Measurements from ENCODE around the gene TBCEL. TPM values are rescaled to one million over a fixed set of nuclear protein-coding genes. Genes with fewer than 3 reads are reported as not detected.

The TBCEL gene
- total RNA-seq, 1 experiment from 2014 or later: 23.2 TPM

DNA sequence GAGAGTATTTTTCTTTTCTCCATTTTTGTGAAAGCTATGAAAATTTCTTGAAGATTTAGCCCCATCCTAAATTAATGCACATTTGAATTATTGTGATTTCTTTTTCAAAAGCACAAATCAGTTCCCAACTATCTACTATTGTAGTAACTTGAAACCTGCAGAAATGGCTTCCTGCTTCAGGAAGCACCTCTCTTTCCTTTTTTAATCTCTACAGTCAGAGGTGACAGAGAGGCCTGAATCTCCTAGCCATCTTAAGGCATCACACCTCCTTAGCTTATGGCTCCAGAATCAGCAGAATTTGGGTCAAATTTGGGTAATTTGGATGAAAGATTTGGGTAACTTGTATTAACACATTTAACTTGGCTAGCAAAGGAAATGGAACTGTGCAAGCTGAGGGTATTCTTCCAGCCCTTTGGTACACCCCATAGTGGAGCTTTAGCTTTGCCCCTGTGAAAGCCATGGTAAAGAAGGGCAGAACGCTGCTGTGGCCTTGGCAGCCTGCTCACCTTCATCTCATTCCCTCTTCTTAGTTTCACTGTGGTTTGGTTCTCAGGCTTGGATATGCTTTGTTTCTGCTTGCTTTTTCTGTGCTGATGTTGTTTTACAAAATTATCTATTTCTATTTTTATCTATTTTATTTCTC, 16.2 kb downstream of the TBCEL start:
- CTCF ChIA-PET: interaction anchor here (0.6 kb wide), 1 partner anchor 8 kb away, joined by 6 read pairs; no protein-coding TSS in a partner anchor
- Histone ChIP-seq H3K27me3 (ENCODE audit: control insufficient read depth, insufficient read depth, low read length) (no peaks in the 10 kb centered on the region), H3K9me3 (ENCODE audit: control insufficient read depth, insufficient read depth, low read depth, low read length) (no peaks in the 10 kb centered on the region), H3K4me1 (ENCODE audit: control insufficient read depth, insufficient read depth, low read length) (no peaks in the 10 kb centered on the region), H3K27ac (ENCODE audit: low read length) (no peak overlapping the region), H3K4me3 (ENCODE audit: low read depth in 2 of 2, low read length in 2 of 2) (no peak overlapping the region), H3K36me3 (ENCODE audit: control insufficient read depth, insufficient read depth, low read length) (no peaks in the 10 kb centered on the region)
- intact Hi-C loops (cut with micrococcal nuclease; ENCODE audit: unreplicated experiment) (no loop called here), in situ Hi-C loops (cut with HindIII; ENCODE audit: low pct_unique_long_range_greater_than_20kb, low sequenced_read_pairs) (no loop called here)
- POLR2A ChIA-PET: no interaction called here
- TF ChIP-seq, protein P1, sequence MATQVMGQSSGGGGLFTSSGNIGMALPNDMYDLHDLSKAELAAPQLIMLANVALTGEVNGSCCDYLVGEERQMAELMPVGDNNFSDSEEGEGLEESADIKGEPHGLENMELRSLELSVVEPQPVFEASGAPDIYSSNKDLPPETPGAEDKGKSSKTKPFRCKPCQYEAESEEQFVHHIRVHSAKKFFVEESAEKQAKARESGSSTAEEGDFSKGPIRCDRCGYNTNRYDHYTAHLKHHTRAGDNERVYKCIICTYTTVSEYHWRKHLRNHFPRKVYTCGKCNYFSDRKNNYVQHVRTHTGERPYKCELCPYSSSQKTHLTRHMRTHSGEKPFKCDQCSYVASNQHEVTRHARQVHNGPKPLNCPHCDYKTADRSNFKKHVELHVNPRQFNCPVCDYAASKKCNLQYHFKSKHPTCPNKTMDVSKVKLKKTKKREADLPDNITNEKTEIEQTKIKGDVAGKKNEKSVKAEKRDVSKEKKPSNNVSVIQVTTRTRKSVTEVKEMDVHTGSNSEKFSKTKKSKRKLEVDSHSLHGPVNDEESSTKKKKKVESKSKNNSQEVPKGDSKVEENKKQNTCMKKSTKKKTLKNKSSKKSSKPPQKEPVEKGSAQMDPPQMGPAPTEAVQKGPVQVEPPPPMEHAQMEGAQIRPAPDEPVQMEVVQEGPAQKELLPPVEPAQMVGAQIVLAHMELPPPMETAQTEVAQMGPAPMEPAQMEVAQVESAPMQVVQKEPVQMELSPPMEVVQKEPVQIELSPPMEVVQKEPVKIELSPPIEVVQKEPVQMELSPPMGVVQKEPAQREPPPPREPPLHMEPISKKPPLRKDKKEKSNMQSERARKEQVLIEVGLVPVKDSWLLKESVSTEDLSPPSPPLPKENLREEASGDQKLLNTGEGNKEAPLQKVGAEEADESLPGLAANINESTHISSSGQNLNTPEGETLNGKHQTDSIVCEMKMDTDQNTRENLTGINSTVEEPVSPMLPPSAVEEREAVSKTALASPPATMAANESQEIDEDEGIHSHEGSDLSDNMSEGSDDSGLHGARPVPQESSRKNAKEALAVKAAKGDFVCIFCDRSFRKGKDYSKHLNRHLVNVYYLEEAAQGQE (IDR thresholded peaks at IDR 0.05; ENCODE audit: insufficient read depth in 1 of 2, low read depth in 2 of 2, low read length in 1 of 2): no peak
- TF ChIP-seq TCF7L2 (IDR thresholded peaks at IDR 0.05; ENCODE audit: low read depth, low read length) (no peak), SIN3A (IDR thresholded peaks at IDR 0.05; ENCODE audit: borderline replicate concordance, insufficient read depth, low read depth, low read length) (no peak)
- TF ChIP-seq, protein P2, sequence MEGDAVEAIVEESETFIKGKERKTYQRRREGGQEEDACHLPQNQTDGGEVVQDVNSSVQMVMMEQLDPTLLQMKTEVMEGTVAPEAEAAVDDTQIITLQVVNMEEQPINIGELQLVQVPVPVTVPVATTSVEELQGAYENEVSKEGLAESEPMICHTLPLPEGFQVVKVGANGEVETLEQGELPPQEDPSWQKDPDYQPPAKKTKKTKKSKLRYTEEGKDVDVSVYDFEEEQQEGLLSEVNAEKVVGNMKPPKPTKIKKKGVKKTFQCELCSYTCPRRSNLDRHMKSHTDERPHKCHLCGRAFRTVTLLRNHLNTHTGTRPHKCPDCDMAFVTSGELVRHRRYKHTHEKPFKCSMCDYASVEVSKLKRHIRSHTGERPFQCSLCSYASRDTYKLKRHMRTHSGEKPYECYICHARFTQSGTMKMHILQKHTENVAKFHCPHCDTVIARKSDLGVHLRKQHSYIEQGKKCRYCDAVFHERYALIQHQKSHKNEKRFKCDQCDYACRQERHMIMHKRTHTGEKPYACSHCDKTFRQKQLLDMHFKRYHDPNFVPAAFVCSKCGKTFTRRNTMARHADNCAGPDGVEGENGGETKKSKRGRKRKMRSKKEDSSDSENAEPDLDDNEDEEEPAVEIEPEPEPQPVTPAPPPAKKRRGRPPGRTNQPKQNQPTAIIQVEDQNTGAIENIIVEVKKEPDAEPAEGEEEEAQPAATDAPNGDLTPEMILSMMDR (IDR thresholded peaks at IDR 0.05): no peak
- no peak for ATAC-seq
- DNase-seq (ENCODE audit: low read depth, low spot score): no peak
- BruUV-seq (replicated peaks): no TSS peak

DNA sequence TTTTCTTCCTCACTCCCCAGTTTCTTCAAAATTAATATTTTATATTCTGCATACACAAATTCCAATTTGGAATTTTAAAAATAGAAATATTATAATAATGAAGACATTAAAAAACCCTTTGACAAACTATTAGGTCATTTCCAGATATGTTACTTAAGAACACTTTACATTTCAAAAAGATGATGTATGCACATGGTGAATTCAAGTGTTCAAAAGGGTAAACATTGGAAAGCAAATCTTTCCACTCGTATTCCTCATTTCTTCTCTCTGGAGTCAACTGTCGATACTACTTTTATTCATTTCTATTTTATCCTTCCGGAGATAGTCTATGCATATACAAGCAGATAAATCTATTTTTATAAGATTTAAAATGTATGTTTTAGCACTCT, 16.7 kb downstream of the TBCEL start:
- intact Hi-C loops (cut with micrococcal nuclease; ENCODE audit: unreplicated experiment): no loop called here
- CTCF ChIA-PET: no interaction called here
- POLR2A ChIA-PET: no interaction called here

More for the DNA sequence above, 16.7 kb downstream of the TBCEL start:
- Histone ChIP-seq H3K9me3 (ENCODE audit: control insufficient read depth, insufficient read depth, low read depth, low read length) (no peaks in the 10 kb centered on the region), H3K27me3 (ENCODE audit: control insufficient read depth, insufficient read depth, low read length) (no peaks in the 10 kb centered on the region), H3K4me1 (ENCODE audit: control insufficient read depth, insufficient read depth, low read length) (no peaks in the 10 kb centered on the region), H3K27ac (ENCODE audit: low read length) (no peak overlapping the region), H3K36me3 (ENCODE audit: control insufficient read depth, insufficient read depth, low read length) (no peaks in the 10 kb centered on the region), H3K4me3 (ENCODE audit: low read depth in 2 of 2, low read length in 2 of 2) (no peak overlapping the region)
- no peak for ATAC-seq
- BruUV-seq (replicated peaks): no TSS peak
- TF ChIP-seq TCF7L2 (IDR thresholded peaks at IDR 0.05; ENCODE audit: low read depth, low read length) (no peak), POLR2AphosphoS5 (IDR thresholded peaks at IDR 0.05; ENCODE audit: low read depth, low read length) (no peak), SIN3A (IDR thresholded peaks at IDR 0.05; ENCODE audit: borderline replicate concordance, insufficient read depth, low read depth, low read length) (no peak)
- TF ChIP-seq, protein P1 (IDR thresholded peaks at IDR 0.05; ENCODE audit: insufficient read depth in 1 of 2, low read depth in 2 of 2, low read length in 1 of 2): no peak
- TF ChIP-seq, protein P2 (IDR thresholded peaks at IDR 0.05): no peak
- in situ Hi-C loops (cut with HindIII; ENCODE audit: low pct_unique_long_range_greater_than_20kb, low sequenced_read_pairs): no loop called here
- DNase-seq (ENCODE audit: low read depth, low spot score): no peak

All from Panc1 (cell line).